GM12891 (cell line): ENCODE results near the gene L3HYPDH.
A peak's percentile ranks its signal among the peaks of the same experiment; 100 is the strongest.

Source experiments
- DNase-seq: peaks from one replicate; pipeline ENCODE4 v3.0.0; 2011; ENCODE audit warnings: low spot score; ENCODE audit not compliant: insufficient read length
- FAIRE-seq: peaks from 2 replicates; lab custom pipeline; 2011; peaks lifted over from hg19 to GRCh38; lab: Jason Lieb, UNC
- PAX5 ChIP-seq: IDR thresholded peaks from 2 replicates; pipeline ENCODE4 v1.6.1; 2011; ENCODE audit warnings: low read length, moderate library complexity, mild to moderate bottlenecking; ENCODE audit not compliant: insufficient read depth, severe bottlenecking
- POLR2A ChIP-seq: IDR thresholded peaks from 2 replicates; pipeline ENCODE4 v1.6.1; 2011; ENCODE audit warnings: low read depth, low read length, control low read depth
- POLR2AphosphoS5 ChIP-seq: IDR thresholded peaks from 2 replicates; pipeline ENCODE4 v1.6.1; 2011; ENCODE audit warnings: low read depth, low read length, control low read depth
- POU2F2 ChIP-seq: IDR thresholded peaks from 2 replicates; pipeline ENCODE4 v1.6.1; 2011; ENCODE audit warnings: low read depth, mild to moderate bottlenecking, control low read depth, low read length, moderate library complexity
- SPI1 ChIP-seq: IDR thresholded peaks from 2 replicates; pipeline ENCODE4 v1.6.1; 2011; ENCODE audit warnings: low read depth, low read length, control low read depth
- TAF1 ChIP-seq: IDR thresholded peaks from 2 replicates; pipeline ENCODE4 v1.6.1; 2011; ENCODE audit warnings: low read depth, low read length, control low read depth

The L3HYPDH gene

DNA sequence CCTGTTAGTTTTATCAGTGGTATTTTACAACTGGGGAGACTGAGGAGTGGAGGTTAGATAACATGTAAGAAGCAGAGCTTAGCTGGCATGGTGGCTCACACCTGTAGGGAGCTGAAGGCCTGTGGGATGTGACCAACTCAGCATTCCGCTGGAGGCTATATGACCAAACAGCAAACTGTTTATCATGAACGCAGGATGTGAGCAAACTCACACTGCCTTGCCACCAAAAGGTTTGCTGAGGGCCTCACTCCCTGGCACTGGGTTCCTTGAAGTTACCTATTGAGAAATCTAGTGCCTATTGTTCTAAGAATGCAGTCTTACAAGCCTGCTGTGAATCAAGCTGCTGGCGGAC, 23.5 kb upstream of the L3HYPDH start:
- no peak for FAIRE-seq

DNA sequence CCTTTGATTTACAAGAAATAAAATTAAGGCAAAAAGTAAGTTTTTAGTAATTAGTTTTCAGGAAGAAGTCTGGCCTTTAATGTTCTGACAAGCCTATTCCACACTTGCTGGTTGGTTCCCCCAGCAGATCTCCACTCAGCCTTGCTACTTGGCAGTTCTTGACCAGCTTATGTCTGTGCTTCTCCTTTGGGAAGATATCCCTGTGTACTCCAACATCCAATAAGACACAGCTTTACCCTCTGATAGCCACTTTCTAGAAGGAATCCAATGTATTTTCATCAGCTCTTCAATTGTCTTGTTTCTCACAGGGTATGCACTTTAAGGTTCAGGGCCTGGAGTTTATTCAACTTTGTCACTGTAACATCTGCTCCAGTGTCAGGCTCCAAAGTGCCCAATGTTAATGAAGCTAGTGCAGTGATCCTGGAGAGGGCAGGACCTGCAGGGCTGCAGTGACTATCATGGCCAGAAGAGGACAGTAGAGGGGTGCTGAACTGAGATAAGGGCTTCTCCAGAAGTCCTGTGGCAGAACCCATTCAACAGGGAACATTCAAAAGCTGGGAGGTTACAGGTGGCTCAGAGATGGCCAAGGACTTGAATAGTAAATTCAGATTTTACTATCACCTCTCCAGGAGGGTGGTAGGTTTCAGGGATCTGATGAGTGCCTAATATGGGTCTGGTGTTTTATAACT, 23.0 kb upstream of the L3HYPDH start:
- no peak for TF ChIP-seq PAX5
- TF ChIP-seq POU2F2, result peak; percentile 36; the same call in 1 of the 2 replicates
- DNase-seq (peak; percentile 8), FAIRE-seq (peak; percentile 52)

More for the DNA sequence above, 23.5 kb upstream of the L3HYPDH start:
- DNase-seq, result no peak
- TF ChIP-seq TAF1, result no peak
- no peak for TF ChIP-seq POU2F2
- TF ChIP-seq SPI1, result no peak
- no peak for TF ChIP-seq PAX5

DNA sequence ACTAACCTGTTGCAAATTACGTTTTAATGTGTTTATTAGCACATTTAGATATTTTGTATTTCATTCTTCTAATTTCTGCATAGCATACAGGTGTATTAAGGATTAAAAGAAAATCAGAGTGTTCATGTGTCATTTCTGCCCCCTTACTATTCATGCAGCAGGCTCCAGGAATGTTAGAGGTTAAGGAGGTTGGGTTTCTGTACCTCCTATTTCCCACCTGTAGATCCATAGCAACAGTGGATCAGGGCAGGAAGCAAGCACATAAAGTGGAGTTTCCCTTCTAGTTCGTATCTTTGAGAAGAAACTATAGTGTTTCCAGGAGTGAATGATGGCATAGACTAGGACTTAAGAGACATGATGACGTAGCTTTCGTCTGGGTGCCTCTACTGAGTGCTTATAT, 19.0 kb upstream of the L3HYPDH start:
- DNase-seq (no peak), FAIRE-seq (no peak)
- TF ChIP-seq POLR2A (no peak), POU2F2 (no peak), TAF1 (no peak), PAX5 (no peak), POLR2AphosphoS5 (no peak), SPI1 (no peak)

DNA sequence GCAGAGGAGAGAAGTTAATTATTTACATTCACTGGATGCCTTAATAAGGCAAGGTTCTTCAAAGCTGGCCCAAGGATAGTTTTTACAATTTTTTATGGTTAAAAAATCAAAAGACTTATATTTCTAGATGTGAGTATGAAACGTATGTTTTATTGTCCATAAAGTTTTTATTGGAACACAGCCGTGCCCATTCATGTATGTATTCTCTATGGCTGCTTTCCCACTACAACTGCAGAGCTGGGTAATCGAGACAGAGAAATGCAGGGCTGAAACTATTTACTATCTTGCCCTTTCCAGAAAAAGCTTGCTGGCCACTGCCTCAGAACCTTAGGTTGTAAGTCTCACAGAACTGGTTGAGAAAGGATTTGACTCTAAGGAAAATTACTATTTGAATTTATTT, 16.5 kb upstream of the L3HYPDH start:
- TF ChIP-seq TAF1 (no peak), POLR2AphosphoS5 (no peak), POLR2A (no peak), SPI1 (no peak), PAX5 (no peak), POU2F2 (no peak)
- FAIRE-seq, result no peak
- no peak for DNase-seq

DNA sequence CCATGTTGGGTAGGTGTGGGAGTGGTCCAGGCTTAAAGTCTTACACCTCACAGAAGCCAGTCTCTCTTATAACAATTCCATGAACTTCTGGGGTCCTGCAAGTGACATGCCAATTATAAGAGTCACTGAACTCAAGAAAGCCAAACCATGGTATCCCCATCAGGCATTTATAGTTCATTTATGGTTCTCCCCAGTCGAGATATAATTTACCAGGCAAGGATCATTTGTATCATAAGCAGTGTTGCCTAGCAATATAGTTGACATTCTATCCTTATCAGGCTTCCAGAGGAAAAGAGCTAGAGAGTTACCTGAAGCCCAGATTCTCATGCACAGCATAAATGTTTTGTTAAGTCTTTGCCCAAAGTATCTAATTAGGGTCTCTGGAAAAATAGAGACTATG, 8.2 kb upstream of the L3HYPDH start:
- DNase-seq, result no peak
- TF ChIP-seq SPI1, result no peak
- FAIRE-seq, result no peak

DNA sequence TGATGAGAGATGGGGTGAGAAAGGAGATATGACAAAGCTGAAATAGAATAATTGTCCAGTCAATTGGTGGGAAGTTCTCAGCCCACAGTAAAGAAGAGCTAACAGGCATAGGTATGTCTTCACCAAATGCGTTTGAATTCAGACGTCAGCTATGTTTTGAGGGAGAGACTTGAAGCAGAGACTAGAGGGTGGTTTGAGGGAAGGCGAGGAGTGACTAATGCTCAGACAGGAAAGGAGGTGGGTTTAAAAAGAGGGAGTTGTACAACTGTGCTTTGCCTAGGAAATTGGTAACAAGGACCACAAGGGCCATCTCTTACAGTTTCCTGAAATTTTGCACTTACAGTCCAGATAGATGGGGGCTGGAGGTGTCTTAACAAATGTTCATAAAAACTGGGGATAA, 6.5 kb upstream of the L3HYPDH start:
- TF ChIP-seq POU2F2, result no peak
- no peak for TF ChIP-seq POLR2A
- TF ChIP-seq POLR2AphosphoS5, result no peak
- TF ChIP-seq PAX5, result no peak
- TF ChIP-seq SPI1, result no peak
- no peak for TF ChIP-seq TAF1
- DNase-seq (no peak), FAIRE-seq (no peak)

DNA sequence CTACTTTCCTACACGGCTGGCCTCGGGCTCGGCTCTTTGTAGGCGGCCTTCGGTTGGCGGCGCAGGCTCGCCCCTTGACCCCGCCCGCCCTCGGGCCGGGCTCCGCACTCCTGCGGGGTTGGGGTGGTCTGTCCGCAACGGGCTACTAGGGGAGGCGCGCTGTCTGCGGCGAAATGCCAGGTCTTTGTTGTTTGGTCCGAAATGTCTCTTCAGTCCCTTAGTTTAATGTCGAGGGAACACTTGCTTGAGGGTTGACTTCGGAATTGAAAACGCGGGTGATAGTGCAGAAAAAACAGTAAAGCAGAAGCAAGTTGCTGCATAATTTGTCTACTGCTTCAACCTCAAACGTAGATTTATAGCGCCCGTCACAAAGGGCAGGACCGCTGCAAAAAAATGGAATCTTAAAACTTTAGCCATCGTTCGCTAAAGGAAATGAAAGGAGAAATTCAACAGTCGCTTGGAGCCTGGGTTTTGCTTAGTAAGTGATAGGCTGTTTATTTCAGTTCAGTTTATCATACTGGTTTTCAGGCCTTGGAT, 499 bp upstream of the L3HYPDH start:
- FAIRE-seq, result no peak

DNA sequence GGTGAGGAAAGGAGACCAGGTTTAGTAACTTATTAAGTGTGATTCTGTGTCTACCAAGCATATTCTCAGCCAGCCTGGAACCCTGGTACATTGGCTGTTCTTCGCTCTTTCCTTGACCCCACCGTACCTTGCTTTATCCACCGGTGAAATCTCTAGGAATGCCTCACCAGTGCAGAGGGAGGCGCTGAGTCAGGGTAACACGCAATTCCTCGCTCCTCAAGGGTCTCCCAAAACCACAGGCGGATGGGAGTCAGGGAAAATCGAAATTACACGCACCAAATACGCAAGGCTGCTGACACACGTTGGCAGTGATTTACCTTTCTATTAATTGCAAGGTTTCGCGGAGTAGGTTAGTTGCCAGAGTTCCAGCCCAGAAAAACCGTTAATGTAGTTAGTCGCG, 845 bp downstream of the L3HYPDH start:
- no peak for DNase-seq
- FAIRE-seq, result peak; percentile 40
- TF ChIP-seq TAF1 (no peak), POLR2A (no peak), POU2F2 (0 out of 2 replicates have a peak, but pooled peaks have one; percentile 1), PAX5 (no peak), SPI1 (no peak)

More for the DNA sequence above, 499 bp upstream of the L3HYPDH start:
- DNase-seq, result peak; percentile 30
- no peak for TF ChIP-seq SPI1
- no peak for TF ChIP-seq PAX5
- TF ChIP-seq POLR2A, result no peak
- TF ChIP-seq TAF1, result no peak
- TF ChIP-seq POLR2AphosphoS5, result no peak
- no peak for TF ChIP-seq POU2F2

DNA sequence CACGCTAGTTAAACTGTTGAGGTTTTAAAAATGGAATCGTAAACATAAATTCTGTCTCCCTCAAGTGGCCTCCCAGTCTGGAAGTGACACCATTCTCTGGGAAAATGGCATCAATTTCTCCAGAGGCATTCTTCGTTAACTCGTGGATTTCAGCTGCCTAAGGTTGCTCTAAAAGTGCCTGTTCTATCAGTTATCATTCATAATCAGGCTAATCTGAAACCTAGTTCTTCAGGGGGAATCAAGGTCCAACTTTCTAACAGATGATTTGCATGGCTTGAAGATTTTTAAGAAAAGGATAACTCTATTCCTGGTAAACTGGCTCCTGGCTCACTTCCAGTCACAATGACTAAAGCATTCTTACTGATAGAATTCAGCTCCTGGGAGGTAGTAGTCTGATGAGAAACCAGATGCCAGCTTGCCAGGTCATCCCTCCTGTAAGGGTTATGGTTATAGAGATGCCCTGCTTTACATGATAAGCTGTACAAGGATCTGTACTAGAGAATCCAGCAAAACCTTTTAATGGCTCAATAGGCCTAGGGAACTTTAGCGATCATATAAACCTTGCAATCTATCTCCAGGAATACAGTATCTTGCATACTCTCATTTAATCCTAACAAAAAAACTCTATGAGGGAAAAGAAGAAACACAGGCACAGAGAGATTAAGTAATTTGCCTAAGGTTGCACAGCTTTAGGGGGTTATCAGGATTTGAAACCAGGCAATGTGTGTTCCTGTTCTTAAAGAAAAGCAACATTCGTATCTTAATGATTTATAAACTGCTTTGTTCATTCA, 1.5 kb downstream of the L3HYPDH start:
- DNase-seq (no peak), FAIRE-seq (no peak)

DNA sequence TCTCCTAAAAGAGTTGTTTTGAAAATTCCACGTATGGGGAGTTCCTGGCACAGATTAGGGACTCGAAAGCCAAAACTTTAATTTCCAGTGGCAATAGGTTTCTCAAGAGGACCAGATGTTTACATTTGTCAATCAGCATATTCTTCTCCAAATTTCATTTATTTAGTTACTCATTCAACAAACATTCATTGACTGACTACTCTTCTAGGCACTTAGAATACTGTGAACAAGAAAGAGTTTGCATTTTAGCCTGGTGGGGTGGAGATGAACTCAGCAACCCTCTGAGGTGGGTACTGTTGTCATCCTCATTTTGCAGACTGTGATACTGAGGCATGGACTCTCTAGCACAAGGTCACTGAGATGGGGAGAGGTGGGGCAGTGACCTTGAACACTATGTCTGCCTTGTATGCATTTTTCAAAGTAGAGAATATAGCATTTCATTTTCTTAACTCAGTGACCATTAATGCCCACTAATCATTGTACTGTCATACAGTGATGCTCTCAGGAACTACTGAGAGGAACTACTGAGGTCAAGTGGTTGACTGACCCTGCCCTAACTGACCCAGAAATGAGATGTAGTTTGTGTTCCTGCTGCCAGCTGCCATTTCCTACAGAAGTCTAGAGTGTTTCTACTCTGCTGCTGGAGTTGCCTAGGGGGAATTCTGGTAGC, 2.2 kb downstream of the L3HYPDH start:
- DNase-seq, result no peak
- TF ChIP-seq POLR2A (no peak), POLR2AphosphoS5 (0 out of 2 replicates have a peak, but pooled peaks have one; percentile 22)
- no peak for FAIRE-seq

More for the DNA sequence above, 1.5 kb downstream of the L3HYPDH start:
- TF ChIP-seq POLR2AphosphoS5 (no peak), SPI1 (no peak), POLR2A (no peak), PAX5 (no peak), TAF1 (no peak), POU2F2 (no peak)
